H1 (cell line): Measurements from ENCODE around the gene CTNNA3. TPM values are rescaled to one million over a fixed set of nuclear protein-coding genes. Genes with fewer than 3 reads are reported as not detected.

Experiments
- CTCF ChIA-PET: fragments of 300-600 bp; sonication (Branson Sonifier 250); formaldehyde crosslinking; loops from one replicate; lab custom pipeline; 2021; ENCODE audit not compliant: partially characterized antibody; lab: Charles Lee
- POLR2A ChIA-PET: fragments of 300-600 bp; sonication (Branson Sonifier 250); formaldehyde crosslinking; loops from one replicate; lab custom pipeline; 2021; ENCODE audit warnings: inconsistent platforms; ENCODE audit not compliant: partially characterized antibody; lab: Charles Lee
- DNase-seq, 2 experiments: peaks; one replicate each; pipeline versions ENCODE4 v3.0.0 to v3.0.0-alpha.2; 2010 to 2022; ENCODE audit warnings: low spot score in 2 of 2, low read depth in 1 of 2, mixed read lengths in 1 of 2
- FAIRE-seq: peaks from 2 replicates; lab custom pipeline; 2011; peaks lifted over from hg19 to GRCh38; lab: Jason Lieb, UNC
- H2AFZ ChIP-seq: 2 replicates; pipeline ENCODE4 v1.8.1; 2012; ENCODE audit warnings: low read length, inconsistent platforms
- H2AK5ac ChIP-seq: 2 replicates; pipeline ENCODE4 v1.6.1; 2013; ENCODE audit warnings: low read depth, low read length
- H2BK120ac ChIP-seq: replicated peaks from 2 replicates; pipeline ENCODE3; 2013; ENCODE audit warnings: low read depth, low read length, inconsistent platforms
- H2BK12ac ChIP-seq: 2 replicates; pipeline ENCODE4 v1.6.1; 2013; ENCODE audit warnings: low read depth, low read length
- H2BK15ac ChIP-seq: 2 replicates; pipeline ENCODE4 v1.6.1; 2013; ENCODE audit warnings: low read length
- H2BK20ac ChIP-seq: 2 replicates; pipeline ENCODE4 v1.6.1; 2013; ENCODE audit warnings: low read length
- H2BK5ac ChIP-seq: 2 replicates; pipeline ENCODE4 v1.6.1; 2013; ENCODE audit warnings: low read depth, low read length
- H3K14ac ChIP-seq: 2 replicates; pipeline ENCODE4 v1.6.1; 2013; ENCODE audit warnings: inconsistent platforms; ENCODE audit not compliant: insufficient read length
- H3K18ac ChIP-seq: 2 replicates; pipeline ENCODE4 v1.6.1; 2013; ENCODE audit warnings: low read length; ENCODE audit errors: extremely low read depth
- H3K23ac ChIP-seq: 2 replicates; pipeline ENCODE4 v1.6.1; 2013; ENCODE audit warnings: inconsistent platforms; ENCODE audit not compliant: insufficient read length
- H3K23me2 ChIP-seq: 2 replicates; pipeline ENCODE4 v1.6.1; 2013; ENCODE audit warnings: low read depth, low read length
- H3K27ac ChIP-seq: 2 replicates; pipeline ENCODE4 v1.6.1; 2011; ENCODE audit warnings: low read depth, low read length, inconsistent platforms
- H3K27me3 ChIP-seq, 4 experiments: replicated peaks in 1 of 4; 1 replicate in 1 of 4; 2 replicates in 3 of 4; pipeline versions ENCODE4 v1.6.1 to v1.8.1; 2011 to 2013; ENCODE audit warnings: low read length in 3 of 4, mild to moderate bottlenecking in 3 of 4, inconsistent platforms in 2 of 4, mixed read lengths in 2 of 4, moderate library complexity in 1 of 4; ENCODE audit not compliant: control insufficient read depth in 3 of 4, insufficient read depth in 3 of 4; ENCODE audit errors: extremely low read depth in 1 of 4
- H3K36me3 ChIP-seq, 4 experiments: 2 replicates each; pipeline versions ENCODE4 v1.6.1 to v1.8.1; 2011 to 2013; ENCODE audit warnings: mild to moderate bottlenecking in 4 of 4, low read length in 3 of 4, moderate library complexity in 2 of 4, control low read depth in 1 of 4, inconsistent platforms in 1 of 4; ENCODE audit not compliant: insufficient read depth in 4 of 4, control insufficient read depth in 2 of 4
- H3K4ac ChIP-seq: replicated peaks from 2 replicates; pipeline ENCODE3; 2013; ENCODE audit warnings: low read length, low read depth, mixed read lengths, inconsistent platforms; ENCODE audit not compliant: insufficient read length
- H3K4me1 ChIP-seq, 4 experiments: replicated peaks in 1 of 4; 1 replicate in 1 of 4; 2 replicates in 3 of 4; pipeline versions ENCODE4 v1.6.1 to v1.8.1; 2011 to 2013; ENCODE audit warnings: low read length in 3 of 4, inconsistent platforms in 2 of 4, mixed read lengths in 1 of 4; ENCODE audit not compliant: insufficient read depth in 4 of 4, control insufficient read depth in 3 of 4
- H3K4me2 ChIP-seq, 2 experiments: 2 replicates each; pipeline versions ENCODE4 v1.6.1 to v1.8.1; 2011 to 2013; ENCODE audit warnings: low read depth in 2 of 2, low read length in 2 of 2, control low read depth in 1 of 2, inconsistent platforms in 1 of 2, mild to moderate bottlenecking in 1 of 2; ENCODE audit not compliant: insufficient read depth in 1 of 2
- H3K4me3 ChIP-seq, 4 experiments: fragments of 200-600, 300-600 bp in 1 of 4; sonication (generic), shearing (Covaris generic), sonication (Bioruptor Twin) in 1 of 4; 2 replicates each; pipeline versions ENCODE4 v1.5.1 to v1.8.1; 2011 to 2016; ENCODE audit warnings: low read length in 4 of 4, low read depth in 3 of 4, control low read depth in 2 of 4, inconsistent platforms in 2 of 4, mild to moderate bottlenecking in 2 of 4, mixed read lengths in 1 of 4, moderate library complexity in 1 of 4; ENCODE audit not compliant: insufficient read depth in 2 of 4; ENCODE audit errors: extremely low read depth in 1 of 4
- H3K56ac ChIP-seq: replicated peaks from 2 replicates; pipeline ENCODE3; 2013; ENCODE audit warnings: low read depth, mild to moderate bottlenecking, mixed read lengths, low read length, inconsistent platforms; ENCODE audit not compliant: insufficient read length
- H3K79me1 ChIP-seq: 2 replicates; pipeline ENCODE4 v1.6.1; 2013; ENCODE audit warnings: low read depth, low read length, control low read depth
- H3K79me2 ChIP-seq, 2 experiments: 2 replicates each; pipeline versions ENCODE4 v1.6.1 to v1.8.1; 2012 to 2013; ENCODE audit warnings: low read length in 2 of 2, mild to moderate bottlenecking in 2 of 2, inconsistent platforms in 1 of 2; ENCODE audit not compliant: insufficient read depth in 2 of 2, control insufficient read depth in 1 of 2
- H3K9ac ChIP-seq, 4 experiments: replicated peaks in 1 of 4; 1 replicate in 1 of 4; 2 replicates in 3 of 4; pipeline versions ENCODE4 v1.6.1 to v1.8.1; 2011 to 2013; ENCODE audit warnings: low read depth in 3 of 4, low read length in 3 of 4, control low read depth in 2 of 4, mild to moderate bottlenecking in 2 of 4, moderate library complexity in 2 of 4, inconsistent platforms in 1 of 4; ENCODE audit errors: extremely low read depth in 1 of 4
- H3K9me3 ChIP-seq, 2 experiments: 2 replicates each; pipeline versions ENCODE4 v1.6.1 to v1.8.1; 2012 to 2013; ENCODE audit warnings: mild to moderate bottlenecking in 2 of 2, moderate library complexity in 2 of 2, control low read depth in 1 of 2, inconsistent platforms in 1 of 2, low read depth in 1 of 2, low read length in 1 of 2, mixed read lengths in 1 of 2; ENCODE audit not compliant: insufficient read depth in 2 of 2
- H4K20me1 ChIP-seq, 2 experiments: replicated peaks in 1 of 2; 2 replicates each; pipeline versions ENCODE3 to v1.8.1; 2011 to 2013; ENCODE audit warnings: inconsistent platforms in 2 of 2, low read length in 2 of 2, mild to moderate bottlenecking in 1 of 2; ENCODE audit not compliant: insufficient read depth in 2 of 2, control insufficient read depth in 1 of 2
- H4K5ac ChIP-seq: 2 replicates; pipeline ENCODE4 v1.6.1; 2013; ENCODE audit warnings: low read length, low read depth, mixed read lengths, inconsistent platforms; ENCODE audit not compliant: insufficient read length
- H4K8ac ChIP-seq: 2 replicates; pipeline ENCODE4 v1.8.0; 2013; ENCODE audit warnings: mild to moderate bottlenecking, moderate library complexity, low read length, inconsistent platforms; ENCODE audit not compliant: insufficient read depth; ENCODE audit errors: extremely low read depth
- H4K91ac ChIP-seq: replicated peaks from 2 replicates; pipeline ENCODE3; 2013; ENCODE audit warnings: low read length, mixed read lengths, inconsistent platforms; ENCODE audit not compliant: insufficient read length
- RFX5 ChIP-seq: IDR thresholded peaks from 2 replicates; pipeline ENCODE4 v1.6.1; 2011; ENCODE audit warnings: low read depth, low read length, improper control_type of control experiment, borderline replicate concordance
- ZNF274 ChIP-seq: IDR thresholded peaks from 2 replicates; pipeline ENCODE4 v1.7.0; 2012; ENCODE audit warnings: low read length, borderline replicate concordance; ENCODE audit errors: extremely low read depth
- WGBS, 2 experiments: shearing (Covaris generic) in 1 of 2; methylation state at CpG; one replicate each; pipeline versions ENCODE4 v1.1.6 to v1.1.7; 2013 to 2015; ENCODE audit warnings: low lambda C conversion rate in 2 of 2, mixed read lengths in 2 of 2, inconsistent platforms in 1 of 2, low coverage in 1 of 2, missing lambda C conversion rate in 1 of 2; ENCODE audit not compliant: insufficient replicate concordance in 2 of 2, insufficient coverage in 1 of 2, insufficient read length in 1 of 2; ENCODE audit errors: extremely low coverage in 1 of 2, missing lambda C conversion rate in 1 of 2; 5-methylcytosine and 5-hydroxymethylcytosine counted together
- polyA plus RNA-seq, 7 experiments: library from polyadenylated mRNA; depleted of rRNA in 3 of 7; stranded (reverse) in 5 of 7; unstranded in 2 of 7; fragments of >200 nt in 5 of 7; fragments of 200-250 nt in 2 of 7; gene quantifications; 1 replicate in 5 of 7; 2 replicates in 1 of 7; 4 replicates in 1 of 7; pipeline versions ENCODE4 v1.2.1 to v1.2.3, GENCODE V29; 2011 to 2013; ENCODE audit warnings: missing spikeins in 2 of 7, mixed read lengths in 2 of 7
- total RNA-seq: library from RNA; stranded (reverse); fragmentation: NEBNext Ultra II Directional; extraction: Animal tissue kit (Norgen Biotek cat#: 25700); gene quantifications from 2 replicates; pipeline ENCODE4 v1.2.1, GENCODE V29; 2021

Gene CTNNA3
- total and polyA plus RNA-seq, 2 of the 8 experiments (the other 6 are each of a cell fraction or from before 2014, with no cell fraction given) = 1.3 to 1.5 TPM

DNA sequence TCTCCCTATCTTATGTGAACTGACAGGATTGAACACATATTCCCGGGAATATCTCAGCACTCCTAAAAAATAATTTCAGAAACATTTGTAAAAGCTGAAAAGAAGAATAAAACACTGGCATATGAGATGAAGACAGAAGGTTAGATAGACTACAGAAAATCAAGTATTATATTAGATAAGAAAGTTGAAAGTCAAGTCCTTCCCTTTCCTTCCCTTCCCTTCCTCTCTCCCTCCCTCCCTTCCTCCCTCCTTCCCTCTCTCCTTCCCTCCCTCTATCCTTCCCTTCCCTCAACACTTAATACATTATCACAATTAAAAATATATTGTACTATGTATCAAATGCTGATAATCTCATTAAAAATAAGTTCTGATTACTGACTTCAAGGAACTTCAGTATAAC lies 122.5 kb downstream of the CTNNA3 start:
- Histone ChIP-seq H3K9ac (no peak overlapping the region), H3K23me2 (no peaks in the 10 kb centered on the region), H4K20me1 (no peaks in the 10 kb centered on the region), H2BK5ac (no peak overlapping the region), H3K56ac (no peak overlapping the region), H4K5ac (no peak overlapping the region), H2BK15ac (no peak overlapping the region), H2BK12ac (no peak overlapping the region), H3K79me1 (no peaks in the 10 kb centered on the region), H2BK20ac (no peak overlapping the region), H3K23ac (no peak overlapping the region), H4K91ac (no peak overlapping the region), H3K4ac (no peak overlapping the region), H2AFZ (no peak overlapping the region), H3K4me2 (no peak overlapping the region), H4K8ac (no peak overlapping the region), H3K4me3 (no peak overlapping the region), H3K14ac (no peak overlapping the region), H2AK5ac (no peak overlapping the region), H3K9me3 (no peaks in the 10 kb centered on the region), H3K27ac (no peak overlapping the region), H3K79me2 (no peaks in the 10 kb centered on the region), H3K4me1 (no peaks in the 10 kb centered on the region), H3K18ac (no peak overlapping the region), H3K36me3 (no peaks in the 10 kb centered on the region), H2BK120ac (no peak overlapping the region), H3K27me3 (no peaks in the 10 kb centered on the region)
- DNase-seq (no peak), FAIRE-seq (no peak)
- ChIA-PET POLR2A (no interaction called here), CTCF (interaction anchor here (1.6 kb wide), 1 partner anchor 124 kb away, joined by 4 read pairs; no protein-coding TSS in a partner anchor)
- WGBS, 2 experiments = 82% methylated on average over 1 of the region's 1 CpG; no CpG with 5 or more reads in 1 of the 2 experiments
- TF ChIP-seq ZNF274 (no peak), RFX5 (no peak)
